ENCODE results near the gene NR3C2.

Gene NR3C2

DNA sequence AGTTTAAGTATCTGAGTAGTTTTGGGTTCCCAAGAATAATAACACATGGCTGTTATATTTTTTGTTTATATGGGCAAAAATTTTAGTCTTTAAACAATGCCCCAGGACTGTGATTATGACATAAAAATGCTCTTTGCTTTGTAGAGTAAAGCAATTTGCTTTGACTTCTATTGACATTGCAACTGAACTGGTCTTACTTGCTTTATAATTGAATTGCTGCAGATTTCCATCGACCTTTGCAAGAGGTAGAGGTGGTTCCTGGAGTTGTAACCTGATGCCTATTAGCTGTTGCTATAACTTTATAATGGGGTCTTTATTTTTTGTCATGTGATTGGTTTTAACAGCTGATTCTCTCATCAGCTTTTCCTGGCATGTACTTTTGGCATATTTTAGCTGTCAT lies 407.4 kb downstream of the NR3C2 start:
- no peak for DNase-seq

GRCh38 chr4:148030193-148030873 lies 411.9 kb downstream of the NR3C2 start:
- DNase-seq: peak; percentile 24 to 34

- DNase-seq: no peak
Measured at GRCh38 chr4:148029781-148030180, 412.4 kb downstream of the NR3C2 start.

Measured in AML-193 (cell line).